ENCODE measurements around the gene IFI16. TPM values are rescaled to one million over a fixed set of nuclear protein-coding genes. Genes with fewer than 3 reads are reported as not detected.
A peak's percentile ranks its signal among the peaks of the same experiment; 100 is the strongest.

The IFI16 gene
- total and polyA plus RNA-seq, 9 donors, result 22.0 to 52.1 (median 33.2) TPM

- Histone ChIP-seq H3K36me3 (ENCODE audit: control insufficient read depth, insufficient read depth, low read length) (no peaks in the 10 kb centered on the region), H3K9me3 (replicated peaks; ENCODE audit: control insufficient read depth, low read depth, low read length) (no peaks in the 10 kb centered on the region), H3K4me3 (ENCODE audit: low read length) (no peak overlapping the region), H3K4me1 (ENCODE audit: control insufficient read depth, insufficient read depth, low read length) (no peaks in the 10 kb centered on the region), H3K27ac (ENCODE audit: low read length) (no peak overlapping the region), H3K27me3 (ENCODE audit: control insufficient read depth, insufficient read depth, low read length) (no peaks in the 10 kb centered on the region)
- DNase-seq, result no peak
Observed at GRCh38 chr1:158984386-158984785, 25.3 kb upstream of the IFI16 start.

GRCh38 chr1:158989424-158989823 lies 20.3 kb upstream of the IFI16 start:
- Histone ChIP-seq H3K9me3 (replicated peaks; ENCODE audit: control insufficient read depth, low read depth, low read length) (no peaks in the 10 kb centered on the region), H3K4me1 (ENCODE audit: control insufficient read depth, insufficient read depth, low read length) (no peaks in the 10 kb centered on the region), H3K4me3 (ENCODE audit: low read length) (no peak overlapping the region), H3K27ac (ENCODE audit: low read length) (no peak overlapping the region), H3K36me3 (ENCODE audit: control insufficient read depth, insufficient read depth, low read length) (no peaks in the 10 kb centered on the region), H3K27me3 (ENCODE audit: control insufficient read depth, insufficient read depth, low read length) (no peaks in the 10 kb centered on the region)
- no CpG with 5 or more reads among the region's 1 CpG for WGBS (ENCODE audit: insufficient coverage)
- no peak for DNase-seq

GRCh38 chr1:158992787-158993312 lies 16.9 kb upstream of the IFI16 start:
- no peak overlapping the region for H3K27ac ChIP-seq (ENCODE audit: low read length)
- no peaks in the 10 kb centered on the region for H3K9me3 ChIP-seq (replicated peaks; ENCODE audit: control insufficient read depth, low read depth, low read length)
- no peak overlapping the region for H3K4me3 ChIP-seq (ENCODE audit: low read length)
- H3K4me1 ChIP-seq (ENCODE audit: control insufficient read depth, insufficient read depth, low read length), result no peaks in the 10 kb centered on the region
- no peak for DNase-seq
- no peaks in the 10 kb centered on the region for H3K36me3 ChIP-seq (ENCODE audit: control insufficient read depth, insufficient read depth, low read length)
- H3K27me3 ChIP-seq (ENCODE audit: control insufficient read depth, insufficient read depth, low read length), result no peaks in the 10 kb centered on the region
- WGBS (ENCODE audit: insufficient coverage), result no CpG with 5 or more reads among the region's 4 CpGs

- no CpG with 5 or more reads among the region's 5 CpGs for WGBS (ENCODE audit: insufficient coverage)
- no peaks in the 10 kb centered on the region for H3K9me3 ChIP-seq (replicated peaks; ENCODE audit: control insufficient read depth, low read depth, low read length)
- no peak overlapping the region for H3K4me3 ChIP-seq (ENCODE audit: low read length)
- no peak overlapping the region for H3K27ac ChIP-seq (ENCODE audit: low read length)
- no peaks in the 10 kb centered on the region for H3K27me3 ChIP-seq (ENCODE audit: control insufficient read depth, insufficient read depth, low read length)
- no peak for DNase-seq
- peaks cover 3% of the 10 kb centered on the region for H3K4me1 ChIP-seq (ENCODE audit: control insufficient read depth, insufficient read depth, low read length)
- no peaks in the 10 kb centered on the region for H3K36me3 ChIP-seq (ENCODE audit: control insufficient read depth, insufficient read depth, low read length)
Observed at GRCh38 chr1:158996998-158997397, 12.7 kb upstream of the IFI16 start.

- DNase-seq, result no peak
- Histone ChIP-seq H3K4me1 (ENCODE audit: control insufficient read depth, insufficient read depth, low read length) (peaks cover 3% of the 10 kb centered on the region), H3K36me3 (ENCODE audit: control insufficient read depth, insufficient read depth, low read length) (no peaks in the 10 kb centered on the region), H3K27me3 (ENCODE audit: control insufficient read depth, insufficient read depth, low read length) (no peaks in the 10 kb centered on the region), H3K4me3 (ENCODE audit: low read length) (peak overlapping the region; percentile 56), H3K9me3 (replicated peaks; ENCODE audit: control insufficient read depth, low read depth, low read length) (no peaks in the 10 kb centered on the region), H3K27ac (ENCODE audit: low read length) (no peak overlapping the region)
- WGBS (ENCODE audit: insufficient coverage), result 94% methylated on average over 2 of the region's 6 CpGs
Observed at GRCh38 chr1:158998037-158998780, 11.5 kb upstream of the IFI16 start.

GRCh38 chr1:158998781-158999161 lies 10.9 kb upstream of the IFI16 start:
- Histone ChIP-seq H3K4me3 (ENCODE audit: low read length) (peak overlapping the region; percentile 56), H3K4me1 (ENCODE audit: control insufficient read depth, insufficient read depth, low read length) (peaks cover 3% of the 10 kb centered on the region), H3K9me3 (replicated peaks; ENCODE audit: control insufficient read depth, low read depth, low read length) (no peaks in the 10 kb centered on the region), H3K27me3 (ENCODE audit: control insufficient read depth, insufficient read depth, low read length) (no peaks in the 10 kb centered on the region), H3K27ac (ENCODE audit: low read length) (peak overlapping the region; percentile 94), H3K36me3 (ENCODE audit: control insufficient read depth, insufficient read depth, low read length) (no peaks in the 10 kb centered on the region)
- WGBS (ENCODE audit: insufficient coverage), result no CpG with 5 or more reads among the region's 13 CpGs
- peak; percentile 79 for DNase-seq

GRCh38 chr1:158999316-159000069 lies 10.2 kb upstream of the IFI16 start:
- DNase-seq, result peak; percentile 82
- Histone ChIP-seq H3K4me1 (ENCODE audit: control insufficient read depth, insufficient read depth, low read length) (peaks cover 3% of the 10 kb centered on the region), H3K27ac (ENCODE audit: low read length) (peak overlapping the region; percentile 94), H3K9me3 (replicated peaks; ENCODE audit: control insufficient read depth, low read depth, low read length) (no peaks in the 10 kb centered on the region), H3K36me3 (ENCODE audit: control insufficient read depth, insufficient read depth, low read length) (no peaks in the 10 kb centered on the region), H3K4me3 (ENCODE audit: low read length) (peak overlapping the region; percentile 56), H3K27me3 (ENCODE audit: control insufficient read depth, insufficient read depth, low read length) (no peaks in the 10 kb centered on the region)
- WGBS (ENCODE audit: insufficient coverage), result 33% methylated on average over 4 of the region's 11 CpGs

GRCh38 chr1:159000070-159000409 lies 9.7 kb upstream of the IFI16 start:
- peak overlapping the region; percentile 94 for H3K27ac ChIP-seq (ENCODE audit: low read length)
- WGBS (ENCODE audit: insufficient coverage), result 10% methylated on average over 2 of the region's 6 CpGs

GRCh38 chr1:159000625-159001024 lies 9.1 kb upstream of the IFI16 start:
- DNase-seq, result peak; percentile 85
- H3K9me3 ChIP-seq (replicated peaks; ENCODE audit: control insufficient read depth, low read depth, low read length), result no peaks in the 10 kb centered on the region
- peak overlapping the region; percentile 94 for H3K27ac ChIP-seq (ENCODE audit: low read length)
- 0% methylated on average over 1 of the region's 1 CpG for WGBS (ENCODE audit: insufficient coverage)
- H3K4me1 ChIP-seq (ENCODE audit: control insufficient read depth, insufficient read depth, low read length), result peaks cover 7% of the 10 kb centered on the region
- H3K4me3 ChIP-seq (ENCODE audit: low read length), result no peak overlapping the region
- H3K27me3 ChIP-seq (ENCODE audit: control insufficient read depth, insufficient read depth, low read length), result no peaks in the 10 kb centered on the region
- no peaks in the 10 kb centered on the region for H3K36me3 ChIP-seq (ENCODE audit: control insufficient read depth, insufficient read depth, low read length)

More at GRCh38 chr1:159000070-159000409, 9.7 kb upstream of the IFI16 start:
- no peaks in the 10 kb centered on the region for H3K27me3 ChIP-seq (ENCODE audit: control insufficient read depth, insufficient read depth, low read length)
- H3K4me3 ChIP-seq (ENCODE audit: low read length), result peak overlapping the region; percentile 56
- peaks cover 5% of the 10 kb centered on the region for H3K4me1 ChIP-seq (ENCODE audit: control insufficient read depth, insufficient read depth, low read length)
- no peaks in the 10 kb centered on the region for H3K9me3 ChIP-seq (replicated peaks; ENCODE audit: control insufficient read depth, low read depth, low read length)
- no peaks in the 10 kb centered on the region for H3K36me3 ChIP-seq (ENCODE audit: control insufficient read depth, insufficient read depth, low read length)
- DNase-seq, result no peak

GRCh38 chr1:159005161-159005560 lies 4.5 kb upstream of the IFI16 start:
- peak overlapping the region; percentile 85 for H3K27ac ChIP-seq (ENCODE audit: low read length)
- H3K9me3 ChIP-seq (replicated peaks; ENCODE audit: control insufficient read depth, low read depth, low read length), result no peaks in the 10 kb centered on the region
- H3K4me3 ChIP-seq (ENCODE audit: low read length), result no peak overlapping the region
- peaks cover 10% of the 10 kb centered on the region for H3K4me1 ChIP-seq (ENCODE audit: control insufficient read depth, insufficient read depth, low read length)
- DNase-seq, result no peak
- H3K36me3 ChIP-seq (ENCODE audit: control insufficient read depth, insufficient read depth, low read length), result no peaks in the 10 kb centered on the region
- no peaks in the 10 kb centered on the region for H3K27me3 ChIP-seq (ENCODE audit: control insufficient read depth, insufficient read depth, low read length)
